ENCODE data around the gene MIPOL1.

MIPOL1 gene

GRCh38 chr14:37597914-37598746, 400.4 kb downstream of the MIPOL1 start:
- no peak for DNase-seq (ENCODE audit: low read depth)

- no peak for DNase-seq (ENCODE audit: low read depth)
These were observed 401.2 kb downstream of the MIPOL1 start for GRCh38 chr14:37598747-37599506.

GRCh38 chr14:37599507-37600368, 402.0 kb downstream of the MIPOL1 start:
- DNase-seq (ENCODE audit: low read depth) = no peak

GRCh38 chr14:37600880-37601741, 403.4 kb downstream of the MIPOL1 start:
- DNase-seq (ENCODE audit: low read depth) = no peak

- DNase-seq (ENCODE audit: low read depth) = no peak
These were observed 404.1 kb downstream of the MIPOL1 start for GRCh38 chr14:37601865-37602264.

Data from CMK (cell line).